Upper lobe of right lung (tissue), 1 donor: ENCODE measurements around the gene MRPL10. TPM values are rescaled to one million over a fixed set of nuclear protein-coding genes. Genes with fewer than 3 reads are reported as not detected.

Experiments used
- ATAC-seq: fragments of 200-7000 bp; cut with Tn5 transposase; one replicate; pipeline ENCODE4 v1.9.1; 2020; ENCODE audit warnings: mild to moderate bottlenecking, moderate library complexity
- DNase-seq: peaks from one replicate; pipeline ENCODE4 v3.0.0-alpha.2; 2020
- H3K27ac ChIP-seq: fragments of 200-600 bp; one replicate; pipeline ENCODE4 v1.8.0; 2022
- H3K27me3 ChIP-seq: fragments of 200-600 bp; one replicate; pipeline ENCODE4 v1.8.0; 2022; ENCODE audit warnings: mild to moderate bottlenecking
- H3K36me3 ChIP-seq: fragments of 200-600 bp; one replicate; pipeline ENCODE4 v1.8.0; 2022
- H3K4me1 ChIP-seq: fragments of 200-600 bp; one replicate; pipeline ENCODE4 v1.8.0; 2022
- H3K4me3 ChIP-seq: fragments of 200-600 bp; one replicate; pipeline ENCODE4 v1.8.0; 2022; ENCODE audit warnings: mild to moderate bottlenecking
- H3K9me3 ChIP-seq: fragments of 200-600 bp; one replicate; pipeline ENCODE4 v1.8.0; 2022
- intact Hi-C: fragments of 100-400 bp; cut with DNase I; formaldehyde crosslinking; loops from one replicate; pipeline ENCODE4 v1.11.0; 2022
- total RNA-seq: library from RNA; stranded (reverse); fragmentation: NEBNext Ultra II Directional; extraction: Animal tissue kit (Norgen Biotek cat#: 25700); gene quantifications from one replicate; pipeline ENCODE4 v1.2.1, GENCODE V29; 2021
- TF ChIP-seq, protein P1 (sequence below): fragments of 200-600 bp; IDR thresholded peaks from one replicate; pipeline ENCODE4 v1.8.0; 2022; ENCODE audit warnings: antibody characterized with exemption
- donor health status: DM: no; HTN: yes; CAD: no; lungs with severe emphysema.

MRPL10 gene
- total RNA-seq, 1 donor from 2014 or later: 29.2 TPM

DNA sequence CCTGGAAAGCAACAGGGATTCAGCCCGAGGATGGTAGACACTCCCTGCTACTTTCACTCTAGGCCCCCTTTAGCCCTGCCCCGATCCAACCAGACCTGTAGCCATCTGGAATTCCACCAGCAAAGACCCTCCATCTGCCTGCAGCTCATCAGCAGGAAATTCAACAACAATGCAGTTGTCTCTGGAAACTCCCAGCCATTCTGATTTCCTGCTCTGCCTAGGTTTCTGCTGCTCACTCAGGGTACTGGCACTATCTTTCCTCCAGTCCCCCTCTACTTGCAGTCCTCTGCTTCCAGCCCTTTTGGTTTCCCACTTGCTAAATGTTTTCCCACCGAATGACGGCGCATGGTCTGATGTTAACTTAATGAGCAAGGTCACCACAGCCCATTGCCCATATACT, 22.3 kb upstream of the MRPL10 start:
- intact Hi-C loops: no loop called here
- Histone ChIP-seq H3K27me3 (peaks cover 67% of the 10 kb centered on the region), H3K9me3 (no peaks in the 10 kb centered on the region), H3K36me3 (no peaks in the 10 kb centered on the region), H3K27ac (no peak overlapping the region), H3K4me3 (no peak overlapping the region), H3K4me1 (peaks cover 12% of the 10 kb centered on the region)
- DNase-seq (no peak), ATAC-seq (no peak)
- TF ChIP-seq, protein P1, sequence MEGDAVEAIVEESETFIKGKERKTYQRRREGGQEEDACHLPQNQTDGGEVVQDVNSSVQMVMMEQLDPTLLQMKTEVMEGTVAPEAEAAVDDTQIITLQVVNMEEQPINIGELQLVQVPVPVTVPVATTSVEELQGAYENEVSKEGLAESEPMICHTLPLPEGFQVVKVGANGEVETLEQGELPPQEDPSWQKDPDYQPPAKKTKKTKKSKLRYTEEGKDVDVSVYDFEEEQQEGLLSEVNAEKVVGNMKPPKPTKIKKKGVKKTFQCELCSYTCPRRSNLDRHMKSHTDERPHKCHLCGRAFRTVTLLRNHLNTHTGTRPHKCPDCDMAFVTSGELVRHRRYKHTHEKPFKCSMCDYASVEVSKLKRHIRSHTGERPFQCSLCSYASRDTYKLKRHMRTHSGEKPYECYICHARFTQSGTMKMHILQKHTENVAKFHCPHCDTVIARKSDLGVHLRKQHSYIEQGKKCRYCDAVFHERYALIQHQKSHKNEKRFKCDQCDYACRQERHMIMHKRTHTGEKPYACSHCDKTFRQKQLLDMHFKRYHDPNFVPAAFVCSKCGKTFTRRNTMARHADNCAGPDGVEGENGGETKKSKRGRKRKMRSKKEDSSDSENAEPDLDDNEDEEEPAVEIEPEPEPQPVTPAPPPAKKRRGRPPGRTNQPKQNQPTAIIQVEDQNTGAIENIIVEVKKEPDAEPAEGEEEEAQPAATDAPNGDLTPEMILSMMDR: no peak

DNA sequence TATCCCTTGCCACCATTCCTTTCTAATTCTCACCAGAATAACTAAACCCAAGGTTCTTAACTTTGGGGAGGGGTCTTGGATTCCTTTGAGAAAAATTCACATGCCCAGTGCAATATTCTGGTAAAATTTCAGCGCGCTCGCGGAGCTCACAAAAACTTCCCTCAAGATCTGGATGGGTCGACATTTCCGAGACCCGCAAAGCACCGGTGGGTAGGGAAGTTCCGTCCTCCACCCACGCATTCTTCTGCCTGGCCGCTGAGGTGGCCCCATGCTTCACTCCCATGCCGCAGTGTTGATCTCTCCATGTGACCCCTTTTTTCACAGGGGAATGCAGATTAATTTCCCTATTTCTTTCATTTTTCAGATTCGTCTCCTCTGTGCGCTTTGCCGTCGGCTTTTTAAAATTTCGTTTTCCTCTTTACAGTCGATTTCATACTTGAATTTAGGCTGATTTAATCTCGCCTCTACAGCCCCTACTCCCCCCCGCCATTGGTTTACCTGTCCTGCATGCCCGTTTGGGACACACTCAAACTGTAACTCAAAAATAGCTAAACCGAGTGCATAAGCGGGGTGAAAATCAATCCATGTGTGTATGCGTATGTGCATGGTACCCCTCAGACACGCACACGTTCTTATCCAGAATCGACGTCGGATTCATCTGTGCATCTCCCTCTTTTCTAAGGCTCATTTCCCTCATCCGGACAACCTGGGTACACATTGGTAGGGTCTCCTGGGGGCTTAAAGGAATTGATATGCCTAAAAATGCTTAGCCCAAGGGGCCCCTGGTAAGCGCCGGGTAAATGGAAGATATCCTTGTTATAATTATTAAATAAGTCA, 21.0 kb upstream of the MRPL10 start:
- TF ChIP-seq, protein P1: no peak
- ATAC-seq (no peak), DNase-seq (no peak)
- Histone ChIP-seq H3K4me3 (no peak overlapping the region), H3K4me1 (peaks cover 17% of the 10 kb centered on the region), H3K36me3 (no peaks in the 10 kb centered on the region), H3K27ac (no peak overlapping the region), H3K27me3 (peaks cover 79% of the 10 kb centered on the region), H3K9me3 (no peaks in the 10 kb centered on the region)
- intact Hi-C loops: no loop called here

DNA sequence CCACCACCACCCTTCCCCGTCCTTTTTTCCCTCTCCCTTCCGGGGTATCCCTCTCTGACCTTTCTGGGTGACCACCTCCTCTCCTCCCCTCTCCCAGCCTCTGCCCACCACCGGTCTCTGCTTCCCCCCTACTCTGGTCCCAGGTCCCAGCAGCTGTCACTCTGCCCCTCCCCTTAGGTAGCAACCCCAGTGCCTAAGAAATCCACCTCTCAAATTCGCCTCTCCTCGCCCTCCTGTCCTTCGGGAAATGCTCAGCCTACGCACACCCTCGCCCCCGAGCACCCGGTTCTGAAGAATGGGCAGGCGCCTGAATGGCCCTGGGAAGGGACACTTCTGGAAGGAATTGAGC, 20.4 kb upstream of the MRPL10 start:
- Histone ChIP-seq H3K36me3 (no peaks in the 10 kb centered on the region), H3K4me3 (no peak overlapping the region), H3K9me3 (no peaks in the 10 kb centered on the region), H3K27me3 (peaks cover 85% of the 10 kb centered on the region), H3K4me1 (peaks cover 19% of the 10 kb centered on the region), H3K27ac (no peak overlapping the region)
- no peak for DNase-seq
- ATAC-seq: no peak
- TF ChIP-seq, protein P1: no peak
- intact Hi-C loops: no loop called here

DNA sequence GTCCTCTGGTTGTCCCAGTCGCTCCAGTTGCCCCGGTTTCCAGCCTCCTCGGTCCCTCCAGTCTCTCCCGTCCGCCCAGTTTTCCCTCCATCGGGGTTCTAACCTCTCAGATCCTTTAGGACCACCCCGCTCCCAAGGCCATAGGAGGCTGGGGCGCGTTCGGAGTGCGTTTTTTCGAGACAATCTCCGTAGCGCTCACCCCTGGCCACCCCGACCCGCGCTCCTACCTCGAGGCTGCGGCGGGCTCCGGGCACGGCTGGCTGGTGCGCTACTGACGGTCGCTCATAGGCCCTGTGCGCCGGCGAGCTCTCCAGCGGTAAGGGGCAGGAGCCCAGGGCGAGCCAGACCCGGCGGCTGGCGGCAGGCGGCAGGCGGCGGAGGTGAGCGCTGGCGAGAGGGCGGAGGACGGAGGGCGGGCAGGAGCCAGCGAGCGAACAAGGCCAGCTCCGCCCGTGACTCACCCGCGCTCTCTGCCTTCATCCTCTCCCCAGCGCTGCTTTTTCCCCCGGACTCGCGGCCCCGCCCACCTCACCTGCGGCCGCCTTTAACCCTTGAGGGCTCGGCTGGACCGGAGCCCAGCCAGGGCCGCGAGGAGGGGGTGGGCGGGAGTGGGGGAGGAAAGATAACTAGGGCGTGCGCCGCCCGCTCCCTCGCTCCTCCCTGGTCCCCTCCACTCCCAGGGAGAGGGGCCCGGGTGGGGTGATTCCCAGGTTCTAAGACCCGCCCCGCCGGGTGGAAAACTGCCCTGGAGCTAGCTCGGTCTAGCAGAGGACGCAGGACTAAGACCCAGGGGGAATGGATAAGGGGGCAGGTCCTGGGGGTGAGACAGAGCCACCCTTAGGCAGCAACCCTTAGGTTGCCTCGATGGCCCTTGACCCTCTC, 19.6 kb upstream of the MRPL10 start, which contains the start of gene SP6:
TSS of gene SP6 (minus strand) at position 472 of the 882 bp plus-strand sequence. CDS start 2,734 bp downstream, outside the sequence.
- Histone ChIP-seq H3K27ac (peak within 1 kb of the TSS; percentile 51), H3K27me3 (peaks cover 93% of the 10 kb centered on the region), H3K4me1 (peaks cover 19% of the 10 kb centered on the region), H3K9me3 (no peaks in the 10 kb centered on the region), H3K4me3 (peak within 1 kb of the TSS; percentile 49), H3K36me3 (no peaks in the 10 kb centered on the region)
- peak; percentile 92 for ATAC-seq
- intact Hi-C loops: no loop called here
- DNase-seq: peak; percentile 92
- TF ChIP-seq, protein P1: peak; percentile 13

DNA sequence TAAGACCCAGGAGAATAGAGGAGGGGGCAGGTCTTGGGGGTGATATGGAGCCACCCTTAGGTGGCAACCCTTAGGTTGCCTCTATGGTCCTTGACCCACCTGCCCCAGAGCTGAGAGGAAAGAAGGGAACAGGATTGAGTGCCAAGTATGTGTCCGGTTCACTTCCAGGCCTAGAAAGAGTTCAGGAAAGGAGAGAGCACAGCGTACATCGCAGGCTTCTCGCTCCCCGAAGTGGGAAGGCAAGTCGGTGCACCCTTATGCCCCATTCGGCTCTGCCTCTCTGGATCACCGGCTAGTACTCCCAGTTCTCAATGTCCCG, 19.0 kb upstream of the MRPL10 start:
- ATAC-seq (no peak), DNase-seq (no peak)
- Histone ChIP-seq H3K27ac (peak overlapping the region; percentile 51), H3K9me3 (no peaks in the 10 kb centered on the region), H3K36me3 (no peaks in the 10 kb centered on the region), H3K4me3 (peak overlapping the region; percentile 49), H3K4me1 (peaks cover 19% of the 10 kb centered on the region), H3K27me3 (peaks cover 94% of the 10 kb centered on the region)
- intact Hi-C loops: no loop called here
- TF ChIP-seq, protein P1: no peak
